Psoas muscle (tissue), 8 donors: Measurements from ENCODE around the gene CDY2B. TPM values are rescaled to one million over a fixed set of nuclear protein-coding genes. Genes with fewer than 3 reads are reported as not detected.
"Not testable (repeated sequence)": the region's sequence is repeated elsewhere in the genome, so short reads cannot be mapped to it uniquely, and the experiment has no call there.

Experiments
- ATAC-seq, 4 donors: fragments of 200-7000 bp; cut with Tn5 transposase; one replicate each; pipeline ENCODE4 v1.9.1; 2020; ENCODE audit warnings: moderate library complexity in 3 of 4, mild to moderate bottlenecking in 2 of 4
- DNase-seq, 2 donors: peaks; one replicate each; pipeline ENCODE4 v3.0.0-alpha.2; 2020
- H3K27ac ChIP-seq: fragments of 200-600 bp; one replicate; pipeline ENCODE4 v1.8.0; 2022
- H3K27me3 ChIP-seq, 3 donors: fragments of 200-600 bp in 1 of 3; one replicate each; pipeline versions ENCODE4 v1.6.1 to v1.8.0; 2013 to 2022; ENCODE audit warnings: low read length in 2 of 3, mild to moderate bottlenecking in 2 of 3, moderate library complexity in 1 of 3; ENCODE audit not compliant: insufficient read depth in 3 of 3
- H3K36me3 ChIP-seq, 2 donors: fragments of 200-600 bp in 1 of 2; one replicate each; pipeline versions ENCODE4 v1.6.1 to v1.8.0; 2013 to 2022; ENCODE audit warnings: low read depth in 1 of 2, mild to moderate bottlenecking in 1 of 2, moderate library complexity in 1 of 2; ENCODE audit not compliant: insufficient read depth in 1 of 2
- H3K4me1 ChIP-seq: fragments of 200-600 bp; one replicate; pipeline ENCODE4 v1.8.0; 2022
- H3K4me3 ChIP-seq: fragments of 200-600 bp; one replicate; pipeline ENCODE4 v1.8.0; 2022; ENCODE audit warnings: mild to moderate bottlenecking
- H3K9me3 ChIP-seq: fragments of 200-600 bp; one replicate; pipeline ENCODE4 v1.8.0; 2022
- WGBS, 3 donors: extraction: QIAGEN DNeasy Blood & Tissue Kit; methylation state at CpG; one replicate each; pipeline versions ENCODE4 v1.1.6 to v1.1.7; 2013; 5-methylcytosine and 5-hydroxymethylcytosine counted together
- intact Hi-C, 2 donors: fragments of 100-400 bp; cut with DNase I; formaldehyde crosslinking; loops; one replicate each; pipeline versions ENCODE4 v1.11.0 to v1.14.2; 2022
- long read RNA-seq, 2 donors: library from polyadenylated mRNA; unstranded; transcript quantifications; one replicate each; pipeline ENCODE4 v2.0.0, GENCODE V29; 2021
- polyA plus RNA-seq, 3 donors: library from polyadenylated mRNA; stranded (reverse); fragments of 200-250 nt; gene quantifications; one replicate each; pipeline ENCODE4 v1.2.3, GENCODE V29; 2013
- total RNA-seq, 4 donors: library from RNA; stranded (reverse); fragmentation: NEBNext Ultra II Directional in 2 of 4; extraction: Animal tissue kit (Norgen Biotek cat#: 25700) in 2 of 4; gene quantifications; one replicate each; pipeline versions ENCODE4 v1.2.1 to v1.2.4, GENCODE V29; 2021 to 2023
- donor health status: healthy with polysubstance abuse.
- donor health status: DM: no; HTN: no; CAD: no; lungs with moderate emphysema.
- donor health status: Bipolar disorder and iron deficiency.
- donor health status: healthy.
- donor health status: DM: yes; HTN: yes; CAD: no.
- donor health status: DM: no; HTN: no; CAD: no.
- donor health status: DM: no; HTN: no; CAD: no.
- donor health status: DM: yes; HTN: yes; CAD: no.

Gene CDY2B
- total RNA-seq (not detected), polyA plus RNA-seq (not detected)
- long read RNA-seq, donor 1 = 0 reads
- long read RNA-seq, donor 2 = 0 reads

- H3K9me3 ChIP-seq, H3K4me3 ChIP-seq, DNase-seq, H3K36me3 ChIP-seq, H3K27ac ChIP-seq, H3K27me3 ChIP-seq, ATAC-seq, H3K4me1 ChIP-seq, intact Hi-C loops: not testable (repeated sequence)
- WGBS, 3 donors = no CpG with 5 or more reads among the region's 2 CpGs
Measured at GRCh38 chrY:17880120-17880519, at the start of gene CDY2B. Gene CDY2B, minus strand, starts transcription at chrY:17880220. Its CDS starts 328 bp downstream, at chrY:17879892.

GRCh38 chrY:17908009-17908408 lies 28.0 kb upstream of the CDY2B start:
- H3K4me3 ChIP-seq, ATAC-seq, DNase-seq, H3K36me3 ChIP-seq, intact Hi-C loops, H3K27ac ChIP-seq, H3K27me3 ChIP-seq, H3K9me3 ChIP-seq, H3K4me1 ChIP-seq: not testable (repeated sequence)
- no CpG with 5 or more reads among the region's 3 CpGs for WGBS, 3 donors

- intact Hi-C loops, H3K4me3 ChIP-seq, H3K27me3 ChIP-seq, ATAC-seq, H3K9me3 ChIP-seq, DNase-seq, H3K27ac ChIP-seq, H3K36me3 ChIP-seq, H3K4me1 ChIP-seq: not testable (repeated sequence)
- WGBS, 3 donors = no CpG with 5 or more reads among the region's 2 CpGs
Measured at GRCh38 chrY:17907351-17907750, 27.3 kb upstream of the CDY2B start.

- H3K4me1 ChIP-seq, DNase-seq, H3K9me3 ChIP-seq, intact Hi-C loops, H3K36me3 ChIP-seq, H3K4me3 ChIP-seq, ATAC-seq, H3K27me3 ChIP-seq, H3K27ac ChIP-seq: not testable (repeated sequence)
- WGBS, 3 donors = no CpG with 5 or more reads among the region's 2 CpGs
Measured at GRCh38 chrY:17881697-17882096, 1.7 kb upstream of the CDY2B start.

- intact Hi-C loops, H3K4me3 ChIP-seq, DNase-seq, H3K27ac ChIP-seq, ATAC-seq, H3K9me3 ChIP-seq, H3K27me3 ChIP-seq, H3K36me3 ChIP-seq, H3K4me1 ChIP-seq: not testable (repeated sequence)
- WGBS, 3 donors = no CpG with 5 or more reads among the region's 1 CpG
Measured at GRCh38 chrY:17876767-17877166, 3.3 kb downstream of the CDY2B start.

- H3K27ac ChIP-seq, H3K4me1 ChIP-seq, H3K27me3 ChIP-seq, H3K36me3 ChIP-seq, intact Hi-C loops, DNase-seq, H3K9me3 ChIP-seq, ATAC-seq, H3K4me3 ChIP-seq: not testable (repeated sequence)
- WGBS, 3 donors = no CpG with 5 or more reads among the region's 3 CpGs
Measured at GRCh38 chrY:17875401-17875800, 4.6 kb downstream of the CDY2B start.

- WGBS, 3 donors = no CpG with 5 or more reads among the region's 3 CpGs
- H3K27ac ChIP-seq, ATAC-seq: not testable (repeated sequence)
Measured at GRCh38 chrY:17871194-17871903, 8.7 kb downstream of the CDY2B start.

GRCh38 chrY:17870737-17871136 lies 9.3 kb downstream of the CDY2B start:
- H3K36me3 ChIP-seq, H3K4me1 ChIP-seq, intact Hi-C loops, H3K27ac ChIP-seq, H3K27me3 ChIP-seq, H3K9me3 ChIP-seq, ATAC-seq, H3K4me3 ChIP-seq, DNase-seq: not testable (repeated sequence)
- WGBS, 3 donors = no CpG with 5 or more reads among the region's 3 CpGs

More at GRCh38 chrY:17871194-17871903, 8.7 kb downstream of the CDY2B start:
- H3K9me3 ChIP-seq, H3K4me3 ChIP-seq, H3K36me3 ChIP-seq, DNase-seq, intact Hi-C loops, H3K27me3 ChIP-seq, H3K4me1 ChIP-seq: not testable (repeated sequence)

GRCh38 chrY:17867850-17868249 lies 12.2 kb downstream of the CDY2B start:
- H3K36me3 ChIP-seq, H3K27me3 ChIP-seq, H3K4me3 ChIP-seq, H3K4me1 ChIP-seq, ATAC-seq, H3K9me3 ChIP-seq, intact Hi-C loops, H3K27ac ChIP-seq, DNase-seq: not testable (repeated sequence)
- no CpG with 5 or more reads among the region's 4 CpGs for WGBS, 3 donors

- H3K27me3 ChIP-seq, ATAC-seq, H3K27ac ChIP-seq, H3K9me3 ChIP-seq, H3K36me3 ChIP-seq, H3K4me3 ChIP-seq, DNase-seq, H3K4me1 ChIP-seq, intact Hi-C loops: not testable (repeated sequence)
- no CpG with 5 or more reads among the region's 3 CpGs for WGBS, 3 donors
Measured at GRCh38 chrY:17860634-17861033, 19.4 kb downstream of the CDY2B start.

- H3K36me3 ChIP-seq, DNase-seq, ATAC-seq, H3K4me1 ChIP-seq, intact Hi-C loops, H3K4me3 ChIP-seq, H3K27me3 ChIP-seq, H3K9me3 ChIP-seq, H3K27ac ChIP-seq: not testable (repeated sequence)
- WGBS, 3 donors = no CpG with 5 or more reads among the region's 10 CpGs
Measured at GRCh38 chrY:17856963-17857848, 22.8 kb downstream of the CDY2B start.
